Right ventricle myocardium inferior (tissue), 1 donor: Measurements from ENCODE around the gene CAPN14. TPM values are rescaled to one million over a fixed set of nuclear protein-coding genes. Genes with fewer than 3 reads are reported as not detected.
"Not testable (repeated sequence)": the region's sequence is repeated elsewhere in the genome, so short reads cannot be mapped to it uniquely, and the experiment has no call there.

Experiments used
- ATAC-seq: fragments of 200-7000 bp; cut with Tn5 transposase; one replicate; pipeline ENCODE4 v1.9.1; 2020; ENCODE audit warnings: mild to moderate bottlenecking, moderate library complexity
- DNase-seq: peaks from one replicate; pipeline ENCODE4 v3.0.0; 2021; ENCODE audit errors: missing footprints
- intact Hi-C: fragments of 100-400 bp; cut with DNase I; formaldehyde crosslinking; loops from one replicate; pipeline ENCODE4 v1.11.0; 2022
- total RNA-seq: library from RNA; stranded (reverse); fragmentation: NEBNext Ultra II Directional; extraction: Animal tissue kit (Norgen Biotek cat#: 25700); gene quantifications from one replicate; pipeline ENCODE4 v1.2.1, GENCODE V29; 2021
- donor health status: DM: no; HTN: yes; CAD: no; lungs with severe emphysema.

CAPN14 gene
- total RNA-seq, 1 donor from 2014 or later: 0.35 TPM

GRCh38 chr2:31205613-31206012 is 11.7 kb downstream of the CAPN14 start:
- intact Hi-C loops: no loop called here
- no peak for ATAC-seq
- no peak for DNase-seq

- no peak for DNase-seq
- intact Hi-C loops: no loop called here
- no peak for ATAC-seq
Measured at GRCh38 chr2:31205186-31205585, 12.1 kb downstream of the CAPN14 start.

GRCh38 chr2:31204783-31205182 is 12.5 kb downstream of the CAPN14 start:
- intact Hi-C loops: no loop called here
- no peak for ATAC-seq
- no peak for DNase-seq

GRCh38 chr2:31203916-31204315 is 13.4 kb downstream of the CAPN14 start:
- ATAC-seq: peak; percentile 35
- DNase-seq: no peak
- intact Hi-C loops: no loop called here

GRCh38 chr2:31202833-31203232 is 14.5 kb downstream of the CAPN14 start:
- DNase-seq: no peak
- intact Hi-C loops: no loop called here
- ATAC-seq: no peak

- intact Hi-C loops: no loop called here
- DNase-seq: no peak
- peak; percentile 55 for ATAC-seq
Measured at GRCh38 chr2:31202041-31202440, 15.3 kb downstream of the CAPN14 start.

GRCh38 chr2:31200972-31201371 is 16.3 kb downstream of the CAPN14 start:
- DNase-seq: no peak
- intact Hi-C loops: no loop called here
- ATAC-seq: no peak

GRCh38 chr2:31199206-31199605 is 18.1 kb downstream of the CAPN14 start:
- ATAC-seq: no peak
- DNase-seq: no peak

GRCh38 chr2:31197669-31198068 is 19.6 kb downstream of the CAPN14 start:
- DNase-seq (no peak), ATAC-seq (no peak)
- intact Hi-C loops: no loop called here

More at GRCh38 chr2:31199206-31199605, 18.1 kb downstream of the CAPN14 start:
- intact Hi-C loops: no loop called here

- no peak for DNase-seq
- intact Hi-C loops: no loop called here
- ATAC-seq: no peak
Measured at GRCh38 chr2:31197166-31197565, 20.1 kb downstream of the CAPN14 start.

- no peak for ATAC-seq
- DNase-seq: no peak
- intact Hi-C loops: no loop called here
Measured at GRCh38 chr2:31196622-31197021, 20.7 kb downstream of the CAPN14 start.

- ATAC-seq (no peak), DNase-seq (no peak)
- intact Hi-C loops: no loop called here
Measured at GRCh38 chr2:31193806-31194205, 23.5 kb downstream of the CAPN14 start.

GRCh38 chr2:31192851-31193392 is 24.4 kb downstream of the CAPN14 start:
- intact Hi-C loops: no loop called here
- DNase-seq: no peak

GRCh38 chr2:31192396-31192795 is 24.9 kb downstream of the CAPN14 start:
- DNase-seq: no peak
- intact Hi-C loops: no loop called here
- ATAC-seq: peak; percentile 23

More at GRCh38 chr2:31192851-31193392, 24.4 kb downstream of the CAPN14 start:
- no peak for ATAC-seq

- DNase-seq (no peak), ATAC-seq (peak; percentile 16)
- intact Hi-C loops: no loop called here
Measured at GRCh38 chr2:31191931-31192330, 25.4 kb downstream of the CAPN14 start.

- intact Hi-C loops: no loop called here
- ATAC-seq: no peak
- DNase-seq: no peak
Measured at GRCh38 chr2:31190188-31190587, 27.1 kb downstream of the CAPN14 start.

- intact Hi-C loops: no loop called here
- ATAC-seq (no peak), DNase-seq (no peak)
Measured at GRCh38 chr2:31189141-31189540, 28.2 kb downstream of the CAPN14 start.

GRCh38 chr2:31188131-31188530 is 29.2 kb downstream of the CAPN14 start:
- intact Hi-C loops: no loop called here
- no peak for ATAC-seq
- no peak for DNase-seq

GRCh38 chr2:31187166-31187565 is 30.1 kb downstream of the CAPN14 start:
- DNase-seq: no peak
- intact Hi-C loops: no loop called here
- no peak for ATAC-seq

- ATAC-seq, DNase-seq, intact Hi-C loops: not testable (repeated sequence)
Measured at GRCh38 chr2:31183973-31184372, 33.3 kb downstream of the CAPN14 start.

- ATAC-seq (no peak), DNase-seq (no peak)
- intact Hi-C loops: loop anchor here (10.0 kb wide), 1 partner anchor 158 kb away; no protein-coding TSS in a partner anchor
Measured at GRCh38 chr2:31176742-31177141, 40.6 kb downstream of the CAPN14 start.
